K562 (cell line): ENCODE results near the gene RREB1. TPM values are rescaled to one million over a fixed set of nuclear protein-coding genes. Genes with fewer than 3 reads are reported as not detected.

Experiments used
- ATAC-seq: fragments of 200-7000 bp; cut with Tn5 transposase; 3 replicates; pipeline ENCODE4 v1.9.1; 2020; ENCODE audit warnings: moderate library complexity
- BruUV-seq: library from RNA; stranded (reverse); fragments of 400-500 nt; replicated peaks from 2 replicates; lab custom pipeline; 2021; lab: Mats Ljungman, UMichigan
- CTCF ChIA-PET: fragments of 300-600 bp; formaldehyde crosslinking; extraction: SDS; loops from one replicate; lab custom pipeline; 2021; ENCODE audit warnings: low intra/inter-chr PET ratio; lab: Yijun Ruan, JAX
- POLR2A ChIA-PET: fragments of 300-600, 350-650 bp; sonication (Branson Sonifier 250); formaldehyde crosslinking; extraction: SDS; loops from one replicate; lab custom pipeline; 2021; ENCODE audit warnings: antibody characterized with exemption, inconsistent platforms; lab: Yijun Ruan, JAX
- DNase-seq, 4 experiments: peaks; one replicate each; pipeline versions ENCODE4 v3.0.0 to v3.0.0-alpha.2; 2011 to 2018; ENCODE audit warnings: low spot score in 3 of 4, mixed read lengths in 3 of 4; ENCODE audit errors: extremely low read depth in 1 of 4
- FAIRE-seq: peaks from 2 replicates; lab custom pipeline; 2011; peaks lifted over from hg19 to GRCh38; lab: Jason Lieb, UNC
- H2AFZ ChIP-seq: 2 replicates; pipeline ENCODE4 v1.6.0; 2011; ENCODE audit warnings: low read depth, low read length, control low read depth, inconsistent platforms
- H3K27ac ChIP-seq: fragments of 200-600 bp; 3 replicates; pipeline ENCODE4 v1.8.0; 2011; ENCODE audit warnings: low read depth, mild to moderate bottlenecking, control low read depth, inconsistent platforms, low read length, moderate library complexity, mixed read lengths; ENCODE audit errors: extremely low read depth
- H3K27me3 ChIP-seq, 2 experiments: fragments of 300-600 bp in 1 of 2; 2 replicates in 1 of 2; 3 replicates in 1 of 2; pipeline versions ENCODE4 v1.6.0 to v1.8.0; 2011; ENCODE audit warnings: inconsistent platforms in 2 of 2, low read length in 2 of 2, mild to moderate bottlenecking in 1 of 2, mixed read lengths in 1 of 2, moderate library complexity in 1 of 2; ENCODE audit not compliant: control insufficient read depth in 2 of 2, insufficient read depth in 2 of 2
- H3K36me3 ChIP-seq: fragments of 300-600 bp; 3 replicates; pipeline ENCODE4 v1.8.0; 2011; ENCODE audit warnings: mild to moderate bottlenecking, low read length, inconsistent platforms; ENCODE audit not compliant: control insufficient read depth, insufficient read depth
- H3K4me1 ChIP-seq, 2 experiments: fragments of 200-600 bp in 1 of 2; replicated peaks in 1 of 2; 2 replicates in 1 of 2; 3 replicates in 1 of 2; pipeline versions ENCODE4 v1.5.1 to v1.8.0; 2011; ENCODE audit warnings: inconsistent platforms in 2 of 2, low read length in 2 of 2, mild to moderate bottlenecking in 1 of 2, mixed read lengths in 1 of 2, moderate library complexity in 1 of 2; ENCODE audit not compliant: control insufficient read depth in 2 of 2, insufficient read depth in 2 of 2
- H3K4me2 ChIP-seq: 2 replicates; pipeline ENCODE4 v1.6.1; 2011; ENCODE audit warnings: low read length, control low read depth, inconsistent platforms, mixed read lengths; ENCODE audit not compliant: insufficient read depth
- H3K4me3 ChIP-seq: fragments of 200-600 bp; sonication (generic), shearing (Covaris generic); 2 replicates; pipeline ENCODE4 v1.5.1; 2016; ENCODE audit warnings: control low read depth, inconsistent platforms
- H3K79me2 ChIP-seq: fragments of 200-600 bp; 3 replicates; pipeline ENCODE4 v1.8.0; 2011; ENCODE audit warnings: low read length, inconsistent platforms; ENCODE audit not compliant: control insufficient read depth, insufficient read depth
- H3K9ac ChIP-seq, 2 experiments: 2 replicates each; pipeline versions ENCODE4 v1.6.0 to v1.6.1; 2011; ENCODE audit warnings: low read depth in 2 of 2, low read length in 2 of 2, control low read depth in 1 of 2, inconsistent platforms in 1 of 2, mild to moderate bottlenecking in 1 of 2, mixed read lengths in 1 of 2; ENCODE audit not compliant: insufficient read depth in 1 of 2
- H3K9me1 ChIP-seq: one replicate; pipeline ENCODE4 v1.6.0; 2011; ENCODE audit warnings: inconsistent platforms, mild to moderate bottlenecking, low read length, moderate library complexity; ENCODE audit not compliant: control insufficient read depth, insufficient read depth
- H3K9me3 ChIP-seq: replicated peaks from 2 replicates; pipeline ENCODE4 v1.5.1; 2011; ENCODE audit warnings: low read depth, low read length, inconsistent platforms; ENCODE audit not compliant: control insufficient read depth, insufficient read depth
- H4K20me1 ChIP-seq: replicated peaks from 2 replicates; pipeline ENCODE4 v1.6.1; 2011; ENCODE audit warnings: low read length, inconsistent platforms, mixed read lengths; ENCODE audit not compliant: control insufficient read depth, insufficient read depth
- FOSL1 ChIP-seq: fragments of 200-800 bp; sonication (Bioruptor generic); conservative IDR thresholded peaks from 2 replicates; pipeline ENCODE4 v1.6.1; 2016; ENCODE audit warnings: missing genetic modification characterization, missing compliant biosample characterization
- ZBTB49 ChIP-seq: sonication (generic); formaldehyde crosslinking; IDR thresholded peaks from 2 replicates; pipeline ENCODE4 v1.8.0; 2022; ENCODE audit warnings: missing genetic modification reagents, mild to moderate bottlenecking, borderline replicate concordance
- ZFPM2 ChIP-seq: fragments of 250-450 bp; sonication (Bioruptor Pico); IDR thresholded peaks from 2 replicates; pipeline ENCODE4 v1.5.1; 2022; ENCODE audit warnings: mild to moderate bottlenecking
- ZNF436 ChIP-seq: fragments of 250-450, 450-650 bp; sonication (Bioruptor Pico); formaldehyde crosslinking; IDR thresholded peaks from 2 replicates; pipeline ENCODE4 v1.7.0; 2020; ENCODE audit warnings: mild to moderate bottlenecking
- ZNF551 ChIP-seq: fragments of 250-450 bp; sonication (Bioruptor Pico); IDR thresholded peaks from 2 replicates; pipeline ENCODE4 v1.5.0; 2021; ENCODE audit warnings: mild to moderate bottlenecking, moderate library complexity
- in situ Hi-C: fragments of 300-500 bp; cut with MboI; formaldehyde crosslinking; loops from 4 replicates; pipeline ENCODE4 v1.15.0; 2018; ENCODE audit warnings: inconsistent platforms, mixed read lengths
- intact Hi-C: fragments of 100-400 bp; cut with micrococcal nuclease; formaldehyde crosslinking; loops from 2 replicates; pipeline ENCODE4 v1.14.2; 2022
- polyA plus RNA-seq, 8 experiments: library from polyadenylated mRNA; depleted of rRNA in 4 of 8; stranded (reverse) in 5 of 8; unstranded in 3 of 8; fragments of >200 nt; fragmentation: Nextera tagmentation in 2 of 8; fragmentation: Illumina TruSeq in 1 of 8; extraction: Ambion mirVana in 2 of 8; extraction: Trizol in 1 of 8; gene quantifications; 2 replicates each; pipeline versions ENCODE4 v1.2.1 to v1.2.3, GENCODE V29; 2011 to 2014; ENCODE audit warnings: inconsistent platforms in 1 of 8, missing spikeins in 1 of 8
- total RNA-seq, 7 experiments: library from RNA; depleted of rRNA in 6 of 7; stranded (reverse); fragments of >200 nt in 6 of 7; fragmentation: Illumina TruSeq in 2 of 7; extraction: Trizol in 2 of 7; gene quantifications; 2 replicates each; pipeline versions ENCODE4 v1.2.1 to v1.2.3, GENCODE V29; 2011 to 2021; ENCODE audit warnings: low replicate concordance in 1 of 7
- TF ChIP-seq, protein P1 (sequence below): fragments of 450-650 bp; formaldehyde crosslinking; conservative IDR thresholded peaks from 2 replicates; pipeline ENCODE4 v1.4.0; 2022; ENCODE audit warnings: mild to moderate bottlenecking, missing genetic modification characterization
- TF ChIP-seq, protein P2 (sequence below): sonication (generic); formaldehyde crosslinking; IDR thresholded peaks from 2 replicates; pipeline ENCODE4 v1.8.1; 2023; ENCODE audit warnings: mild to moderate bottlenecking, missing genetic modification reagents

RREB1 gene
- total and polyA plus RNA-seq, 9 of the 15 experiments (the other 6 are each of a cell fraction or from before 2014, with no cell fraction given), result 3.3 to 64.2 (median 19.3) TPM

- Histone ChIP-seq H3K27ac (peak overlapping the region; percentile 96), H3K4me1 (peaks cover 11 to 24% of the 10 kb centered on the region in 2 experiments; a peak in 4 of 5 replicates), H3K9ac (peak overlapping the region in 1 of 2 experiments; percentile 90; a peak in 2 of 4 replicates), H3K9me1 (no peaks in the 10 kb centered on the region), H3K27me3 (no peaks in the 10 kb centered on the region), H3K4me2 (no peak overlapping the region; the same call in 1 of the 2 replicates), H3K9me3 (no peaks in the 10 kb centered on the region), H2AFZ (no peak overlapping the region), H3K4me3 (no peak overlapping the region), H4K20me1 (no peaks in the 10 kb centered on the region), H3K79me2 (peaks cover 91% of the 10 kb centered on the region), H3K36me3 (peaks cover 78% of the 10 kb centered on the region)
- POLR2A ChIA-PET, result interaction anchor here (0.6 to 1.9 kb wide), 3 partner anchors 12 to 28 kb away, joined by 3 to 13 read pairs (median 4); no protein-coding TSS in a partner anchor
- intact Hi-C loops, result loop anchor here (1.0 kb wide), 1 partner anchor 38 kb away; no protein-coding TSS in a partner anchor
- DNase-seq, result no peak
- CTCF ChIA-PET, result interaction anchor here (0.6 kb wide), 1 partner anchor 95 kb away, joined by 3 read pairs; no protein-coding TSS in a partner anchor
- TF ChIP-seq ZNF436 (CRISPR knock-in tag) (no peak), ZBTB49 (CRISPR knock-in tag) (no peak), FOSL1 (tag) (no peak), ZNF551 (CRISPR knock-in tag) (no peak), ZFPM2 (CRISPR knock-in tag) (no peak)
- TF ChIP-seq, protein P1, sequence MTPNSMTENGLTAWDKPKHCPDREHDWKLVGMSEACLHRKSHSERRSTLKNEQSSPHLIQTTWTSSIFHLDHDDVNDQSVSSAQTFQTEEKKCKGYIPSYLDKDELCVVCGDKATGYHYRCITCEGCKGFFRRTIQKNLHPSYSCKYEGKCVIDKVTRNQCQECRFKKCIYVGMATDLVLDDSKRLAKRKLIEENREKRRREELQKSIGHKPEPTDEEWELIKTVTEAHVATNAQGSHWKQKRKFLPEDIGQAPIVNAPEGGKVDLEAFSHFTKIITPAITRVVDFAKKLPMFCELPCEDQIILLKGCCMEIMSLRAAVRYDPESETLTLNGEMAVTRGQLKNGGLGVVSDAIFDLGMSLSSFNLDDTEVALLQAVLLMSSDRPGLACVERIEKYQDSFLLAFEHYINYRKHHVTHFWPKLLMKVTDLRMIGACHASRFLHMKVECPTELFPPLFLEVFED (CRISPR knock-in tag), result no peak
- TF ChIP-seq, protein P2, sequence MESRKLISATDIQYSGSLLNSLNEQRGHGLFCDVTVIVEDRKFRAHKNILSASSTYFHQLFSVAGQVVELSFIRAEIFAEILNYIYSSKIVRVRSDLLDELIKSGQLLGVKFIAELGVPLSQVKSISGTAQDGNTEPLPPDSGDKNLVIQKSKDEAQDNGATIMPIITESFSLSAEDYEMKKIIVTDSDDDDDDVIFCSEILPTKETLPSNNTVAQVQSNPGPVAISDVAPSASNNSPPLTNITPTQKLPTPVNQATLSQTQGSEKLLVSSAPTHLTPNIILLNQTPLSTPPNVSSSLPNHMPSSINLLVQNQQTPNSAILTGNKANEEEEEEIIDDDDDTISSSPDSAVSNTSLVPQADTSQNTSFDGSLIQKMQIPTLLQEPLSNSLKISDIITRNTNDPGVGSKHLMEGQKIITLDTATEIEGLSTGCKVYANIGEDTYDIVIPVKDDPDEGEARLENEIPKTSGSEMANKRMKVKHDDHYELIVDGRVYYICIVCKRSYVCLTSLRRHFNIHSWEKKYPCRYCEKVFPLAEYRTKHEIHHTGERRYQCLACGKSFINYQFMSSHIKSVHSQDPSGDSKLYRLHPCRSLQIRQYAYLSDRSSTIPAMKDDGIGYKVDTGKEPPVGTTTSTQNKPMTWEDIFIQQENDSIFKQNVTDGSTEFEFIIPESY (CRISPR knock-in tag), result no peak
- FAIRE-seq, result no peak
- ATAC-seq, result no peak
- in situ Hi-C loops, result no loop called here
- BruUV-seq, result no TSS peak
Observed at GRCh38 chr6:7202950-7203349, 95.2 kb downstream of the RREB1 start.
